Neuron (in vitro differentiated cells): ENCODE data around the gene CSRNP3.

ENCODE experiments used
- H2AFZ ChIP-seq: one replicate; pipeline ENCODE4 v1.6.1; 2013; ENCODE audit warnings: low read depth, mild to moderate bottlenecking, inconsistent platforms, low read length, moderate library complexity
- H3K27me3 ChIP-seq: one replicate; pipeline ENCODE4 v1.6.1; 2013; ENCODE audit warnings: low read length; ENCODE audit not compliant: insufficient read depth
- H3K36me3 ChIP-seq: one replicate; pipeline ENCODE4 v1.6.1; 2013; ENCODE audit warnings: low read length; ENCODE audit not compliant: insufficient read depth
- H3K4me1 ChIP-seq: one replicate; pipeline ENCODE4 v1.6.1; 2013; ENCODE audit warnings: low read length; ENCODE audit not compliant: insufficient read depth
- H3K4me3 ChIP-seq: 2 replicates; pipeline ENCODE4 v1.5.1; 2013; ENCODE audit warnings: mild to moderate bottlenecking, low read length, moderate library complexity
- H3K9me3 ChIP-seq: one replicate; pipeline ENCODE4 v1.6.1; 2013; ENCODE audit warnings: low read length

Gene CSRNP3

DNA sequence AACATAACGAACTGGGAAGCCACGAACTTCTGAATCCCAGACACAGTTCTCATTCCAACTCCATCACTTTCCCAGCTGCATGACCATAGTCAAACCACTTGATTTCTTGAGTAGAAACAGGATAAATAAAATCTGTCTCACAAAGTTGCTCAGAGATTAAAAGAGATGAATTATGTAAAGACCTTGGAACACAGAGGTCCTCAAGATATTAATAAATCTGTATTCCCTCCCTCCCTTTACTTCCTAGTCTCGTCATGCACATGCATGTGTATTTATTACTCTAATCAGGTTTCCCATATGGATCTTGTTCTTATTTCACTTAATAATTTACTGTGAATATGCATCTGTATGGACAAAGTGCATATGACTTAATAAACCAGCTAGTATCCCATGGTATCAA is 21.1 kb upstream of the CSRNP3 start:
- H3K9me3 ChIP-seq = no peaks in the 10 kb centered on the region
- H2AFZ ChIP-seq = no peak overlapping the region
- no peaks in the 10 kb centered on the region for H3K27me3 ChIP-seq
- H3K4me1 ChIP-seq = no peaks in the 10 kb centered on the region
- H3K36me3 ChIP-seq = no peaks in the 10 kb centered on the region
- H3K4me3 ChIP-seq = no peak overlapping the region

DNA sequence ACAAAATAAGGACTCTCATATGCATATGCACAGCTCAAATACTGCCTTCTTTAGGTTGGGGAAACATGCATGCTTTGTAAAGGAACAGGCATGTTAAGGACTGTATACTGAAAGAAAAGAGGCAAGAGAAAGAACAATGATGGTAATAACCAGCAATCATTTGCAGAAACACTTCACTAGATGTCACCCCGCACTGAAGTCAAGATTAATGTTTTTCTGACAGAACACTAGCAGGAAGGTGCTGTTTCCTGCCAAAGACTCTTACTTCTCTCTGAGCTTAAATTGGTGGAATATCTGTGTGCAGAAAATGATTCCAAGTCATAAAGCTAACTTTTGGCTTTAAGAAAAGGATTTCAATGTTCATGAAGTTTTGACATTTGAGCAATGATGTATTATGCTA is 19.3 kb upstream of the CSRNP3 start:
- Histone ChIP-seq H3K4me1 (no peaks in the 10 kb centered on the region), H3K4me3 (no peak overlapping the region), H3K9me3 (no peaks in the 10 kb centered on the region), H3K36me3 (no peaks in the 10 kb centered on the region), H3K27me3 (no peaks in the 10 kb centered on the region), H2AFZ (no peak overlapping the region)

- no peaks in the 10 kb centered on the region for H3K4me1 ChIP-seq
- no peaks in the 10 kb centered on the region for H3K9me3 ChIP-seq
- H3K27me3 ChIP-seq = no peaks in the 10 kb centered on the region
- H2AFZ ChIP-seq = no peak overlapping the region
- no peaks in the 10 kb centered on the region for H3K36me3 ChIP-seq
- H3K4me3 ChIP-seq = no peak overlapping the region
Measured at GRCh38 chr2:165452327-165452726, 17.2 kb upstream of the CSRNP3 start.

GRCh38 chr2:165453561-165454094 is 15.9 kb upstream of the CSRNP3 start:
- H3K9me3 ChIP-seq = no peaks in the 10 kb centered on the region
- no peaks in the 10 kb centered on the region for H3K36me3 ChIP-seq
- no peak overlapping the region for H2AFZ ChIP-seq
- H3K27me3 ChIP-seq = no peaks in the 10 kb centered on the region
- H3K4me3 ChIP-seq = no peak overlapping the region
- no peaks in the 10 kb centered on the region for H3K4me1 ChIP-seq

DNA sequence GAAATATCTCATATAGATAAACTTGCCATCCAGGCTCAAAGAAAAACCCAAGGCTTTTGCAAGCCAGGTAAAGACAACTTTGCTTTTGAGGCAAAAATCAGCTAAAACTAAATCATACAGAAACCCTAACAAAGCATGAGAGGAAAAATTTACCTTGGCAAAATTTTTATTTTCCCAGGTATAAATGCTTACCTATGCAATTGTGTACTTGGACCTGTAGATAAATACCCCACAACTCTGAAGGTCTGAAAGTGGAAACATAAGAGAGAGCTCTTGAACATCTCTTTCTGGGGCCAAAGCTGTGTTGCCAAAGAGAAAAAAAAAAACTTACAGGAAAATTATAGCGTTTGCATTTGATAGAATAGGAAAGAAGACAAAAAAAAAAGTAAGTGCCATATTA is 14.6 kb upstream of the CSRNP3 start:
- Histone ChIP-seq H3K36me3 (no peaks in the 10 kb centered on the region), H3K4me1 (no peaks in the 10 kb centered on the region), H3K27me3 (no peaks in the 10 kb centered on the region), H3K9me3 (no peaks in the 10 kb centered on the region), H3K4me3 (no peak overlapping the region), H2AFZ (no peak overlapping the region)

- no peaks in the 10 kb centered on the region for H3K4me1 ChIP-seq
- H3K4me3 ChIP-seq = no peak overlapping the region
- no peaks in the 10 kb centered on the region for H3K9me3 ChIP-seq
- H3K27me3 ChIP-seq = no peaks in the 10 kb centered on the region
- no peak overlapping the region for H2AFZ ChIP-seq
- no peaks in the 10 kb centered on the region for H3K36me3 ChIP-seq
Measured at GRCh38 chr2:165456027-165456426, 13.5 kb upstream of the CSRNP3 start.

- no peaks in the 10 kb centered on the region for H3K36me3 ChIP-seq
- H2AFZ ChIP-seq = no peak overlapping the region
- H3K9me3 ChIP-seq = no peaks in the 10 kb centered on the region
- no peaks in the 10 kb centered on the region for H3K4me1 ChIP-seq
- no peak overlapping the region for H3K4me3 ChIP-seq
- no peaks in the 10 kb centered on the region for H3K27me3 ChIP-seq
Measured at GRCh38 chr2:165462443-165462842, 7.1 kb upstream of the CSRNP3 start.

DNA sequence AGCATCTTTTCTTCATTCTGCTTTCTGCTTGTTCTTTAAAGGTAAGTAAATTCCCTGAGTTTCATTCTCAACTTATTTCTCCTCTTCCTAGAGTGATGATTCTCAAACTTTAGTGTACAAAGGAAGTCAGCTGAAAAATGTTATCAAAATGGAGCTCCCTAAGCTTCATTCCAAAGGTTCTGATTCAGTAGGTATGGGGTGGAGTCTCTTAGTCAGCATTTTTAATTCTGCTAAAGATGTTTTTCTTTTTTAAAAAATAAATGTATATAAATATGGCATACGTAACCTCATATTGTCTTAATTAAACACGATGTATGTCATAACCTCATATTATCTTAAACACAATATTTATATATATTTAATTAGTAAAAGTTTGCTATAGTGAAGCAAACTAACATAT is 3.1 kb upstream of the CSRNP3 start:
- Histone ChIP-seq H3K36me3 (no peaks in the 10 kb centered on the region), H3K4me1 (peaks cover 8% of the 10 kb centered on the region), H2AFZ (no peak overlapping the region), H3K9me3 (no peaks in the 10 kb centered on the region), H3K27me3 (no peaks in the 10 kb centered on the region), H3K4me3 (no peak overlapping the region)

GRCh38 chr2:165467921-165468320 is 1.6 kb upstream of the CSRNP3 start:
- Histone ChIP-seq H2AFZ (no peak overlapping the region), H3K27me3 (no peaks in the 10 kb centered on the region), H3K4me3 (no peak overlapping the region), H3K4me1 (peaks cover 24% of the 10 kb centered on the region), H3K9me3 (no peaks in the 10 kb centered on the region), H3K36me3 (no peaks in the 10 kb centered on the region)

GRCh38 chr2:165470361-165470760 is 863 bp downstream of the CSRNP3 start:
- H3K4me3 ChIP-seq = peak overlapping the region; percentile 87
- no peaks in the 10 kb centered on the region for H3K36me3 ChIP-seq
- H3K27me3 ChIP-seq = no peaks in the 10 kb centered on the region
- peaks cover 30% of the 10 kb centered on the region for H3K4me1 ChIP-seq
- H3K9me3 ChIP-seq = no peaks in the 10 kb centered on the region
- H2AFZ ChIP-seq = peak overlapping the region; percentile 86

DNA sequence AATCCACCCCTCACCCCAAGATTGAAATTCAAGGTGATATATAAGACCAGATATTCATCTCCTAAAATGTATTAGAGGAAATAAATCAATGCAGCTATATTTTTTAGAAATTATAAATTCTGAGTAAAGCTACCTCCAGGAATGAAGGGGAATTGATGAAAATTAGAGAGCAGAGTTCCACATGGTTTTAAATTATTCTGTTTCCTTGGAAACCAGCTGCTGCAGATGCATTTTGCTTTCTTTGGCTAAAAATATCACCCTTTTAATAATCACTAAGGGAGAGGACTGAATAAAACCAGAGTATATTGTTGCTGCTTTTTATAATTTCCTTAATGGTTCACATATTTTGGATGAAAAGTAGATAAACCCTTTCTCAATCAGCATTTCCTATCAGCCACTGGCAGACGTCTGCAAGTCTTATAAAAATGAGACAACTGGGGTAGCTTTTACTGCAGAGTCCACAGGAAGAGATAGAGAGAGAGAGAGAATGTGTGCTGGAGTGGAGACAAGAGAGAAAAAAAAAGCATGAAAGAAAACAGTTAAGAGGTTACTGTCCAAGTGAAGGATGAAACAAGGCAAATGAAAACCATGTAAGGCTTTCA is 2.0 kb downstream of the CSRNP3 start:
- Histone ChIP-seq H2AFZ (no peak overlapping the region), H3K4me3 (peak overlapping the region; percentile 87), H3K4me1 (peaks cover 32% of the 10 kb centered on the region)

DNA sequence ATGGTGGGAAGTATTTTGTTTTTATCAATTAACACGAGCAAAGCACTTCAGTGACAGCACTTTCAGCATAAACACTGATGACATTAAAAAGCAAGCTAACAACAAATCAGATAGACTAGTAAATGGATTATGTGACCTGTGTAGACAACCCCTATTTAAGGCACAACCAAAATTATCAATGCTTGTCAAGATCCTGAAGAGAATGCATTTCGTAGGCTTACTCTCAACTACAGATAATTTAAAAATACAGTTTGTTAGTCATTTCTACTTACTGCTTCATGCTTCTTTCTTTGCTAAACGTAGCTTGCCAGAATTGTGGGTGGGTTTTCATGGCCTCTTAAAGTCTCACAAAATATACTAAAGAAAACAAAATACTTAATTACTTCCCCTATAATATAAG is 3.4 kb downstream of the CSRNP3 start:
- Histone ChIP-seq H3K4me3 (no peak overlapping the region), H3K27me3 (no peaks in the 10 kb centered on the region), H3K4me1 (peaks cover 32% of the 10 kb centered on the region), H2AFZ (no peak overlapping the region), H3K9me3 (no peaks in the 10 kb centered on the region), H3K36me3 (no peaks in the 10 kb centered on the region)

More for the DNA sequence above, 2.0 kb downstream of the CSRNP3 start:
- Histone ChIP-seq H3K36me3 (no peaks in the 10 kb centered on the region), H3K27me3 (no peaks in the 10 kb centered on the region), H3K9me3 (no peaks in the 10 kb centered on the region)

GRCh38 chr2:165474619-165475276 is 5.2 kb downstream of the CSRNP3 start:
- Histone ChIP-seq H3K9me3 (no peaks in the 10 kb centered on the region), H3K4me1 (peaks cover 25% of the 10 kb centered on the region), H3K27me3 (no peaks in the 10 kb centered on the region), H3K36me3 (no peaks in the 10 kb centered on the region), H3K4me3 (no peak overlapping the region), H2AFZ (no peak overlapping the region)
